ENCODE results near the gene CFAP43.
A peak's percentile ranks its signal among the peaks of the same experiment; 100 is the strongest.
"Not testable (repeated sequence)": the region's sequence is repeated elsewhere in the genome, so short reads cannot be mapped to it uniquely, and the experiment has no call there.

Gene CFAP43

DNA sequence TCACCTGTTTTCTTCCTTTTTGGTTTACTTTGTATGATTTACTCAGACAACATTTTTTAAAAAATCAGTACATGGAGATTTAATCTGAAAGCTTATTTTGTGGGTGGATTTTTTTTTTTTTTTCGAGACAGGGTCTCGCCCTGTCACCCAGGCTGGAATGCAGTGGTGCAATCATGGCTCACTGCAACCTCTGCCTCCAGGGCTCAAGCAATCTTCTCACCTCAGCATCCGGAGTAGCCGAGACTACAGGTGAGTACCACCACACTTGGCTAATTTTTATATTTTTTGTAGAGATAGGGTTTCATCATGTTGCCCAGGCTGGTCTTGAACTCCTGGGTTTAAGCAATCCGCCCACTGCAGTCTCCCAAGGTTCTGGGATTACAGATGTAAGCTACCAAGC, 25.1 kb upstream of the CFAP43 start:
- no peak for DNase-seq

DNA sequence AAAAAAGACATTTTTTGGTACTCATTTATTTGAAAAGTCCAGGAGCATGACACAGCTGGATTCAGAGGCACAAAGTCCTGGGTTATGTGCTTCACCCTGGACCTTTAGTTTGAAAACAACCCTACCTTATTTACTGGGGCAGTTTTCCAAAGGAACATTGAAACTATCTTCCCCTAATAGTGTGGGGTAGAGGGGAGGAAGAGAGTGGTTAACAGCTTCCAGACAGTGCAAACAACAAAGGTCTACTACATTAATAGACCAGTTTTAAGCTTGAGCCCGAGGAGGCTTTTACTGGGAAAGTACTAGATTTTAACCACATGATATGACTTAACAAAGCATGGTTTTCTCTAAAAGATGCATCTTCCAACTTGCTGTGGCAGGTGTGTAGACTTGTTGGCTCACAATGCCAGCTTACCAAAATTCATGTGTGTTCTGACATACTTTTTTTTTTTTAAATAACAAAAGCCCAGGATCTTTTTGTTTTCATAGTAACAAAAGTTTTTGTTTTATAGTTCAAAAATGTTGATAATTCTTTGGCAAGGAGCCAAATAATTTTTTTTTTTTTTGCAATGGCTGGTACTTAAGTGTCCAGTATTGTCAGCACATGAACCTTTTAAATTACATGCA, 24.3 kb upstream of the CFAP43 start:
- DNase-seq, result peak; percentile 25

DNA sequence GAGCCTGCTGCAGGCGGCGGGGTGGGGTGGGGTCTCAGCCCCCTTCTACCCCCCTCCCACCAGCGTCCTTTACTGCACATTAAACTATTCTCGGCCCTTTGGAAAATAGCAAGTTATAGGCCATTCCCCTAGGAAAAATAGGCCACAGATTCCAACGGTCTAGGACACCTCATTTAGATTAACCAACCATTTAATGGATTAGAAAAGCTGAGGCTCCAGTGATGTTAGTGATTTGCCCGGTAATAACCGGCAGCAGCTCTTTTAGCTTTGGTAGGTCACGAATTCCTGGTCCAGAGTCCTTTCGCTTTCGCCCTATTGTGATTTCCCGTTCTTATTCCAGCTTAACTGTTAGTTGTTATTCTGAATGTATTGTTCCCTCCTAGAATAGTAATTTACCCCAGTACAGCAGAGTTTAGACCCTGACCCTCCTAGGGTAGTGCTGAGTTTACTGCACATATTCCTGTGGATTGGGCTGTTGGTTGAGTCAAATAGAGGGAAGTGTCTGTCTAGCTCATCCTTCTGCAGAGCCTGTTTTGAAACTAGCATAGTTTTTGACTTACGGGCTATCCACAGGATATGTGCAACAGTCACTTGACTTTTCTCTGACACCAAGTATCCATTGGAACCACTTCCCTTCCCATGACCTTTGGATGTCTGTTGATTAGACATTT, 23.3 kb upstream of the CFAP43 start:
- peak; percentile 91 for DNase-seq

DNA sequence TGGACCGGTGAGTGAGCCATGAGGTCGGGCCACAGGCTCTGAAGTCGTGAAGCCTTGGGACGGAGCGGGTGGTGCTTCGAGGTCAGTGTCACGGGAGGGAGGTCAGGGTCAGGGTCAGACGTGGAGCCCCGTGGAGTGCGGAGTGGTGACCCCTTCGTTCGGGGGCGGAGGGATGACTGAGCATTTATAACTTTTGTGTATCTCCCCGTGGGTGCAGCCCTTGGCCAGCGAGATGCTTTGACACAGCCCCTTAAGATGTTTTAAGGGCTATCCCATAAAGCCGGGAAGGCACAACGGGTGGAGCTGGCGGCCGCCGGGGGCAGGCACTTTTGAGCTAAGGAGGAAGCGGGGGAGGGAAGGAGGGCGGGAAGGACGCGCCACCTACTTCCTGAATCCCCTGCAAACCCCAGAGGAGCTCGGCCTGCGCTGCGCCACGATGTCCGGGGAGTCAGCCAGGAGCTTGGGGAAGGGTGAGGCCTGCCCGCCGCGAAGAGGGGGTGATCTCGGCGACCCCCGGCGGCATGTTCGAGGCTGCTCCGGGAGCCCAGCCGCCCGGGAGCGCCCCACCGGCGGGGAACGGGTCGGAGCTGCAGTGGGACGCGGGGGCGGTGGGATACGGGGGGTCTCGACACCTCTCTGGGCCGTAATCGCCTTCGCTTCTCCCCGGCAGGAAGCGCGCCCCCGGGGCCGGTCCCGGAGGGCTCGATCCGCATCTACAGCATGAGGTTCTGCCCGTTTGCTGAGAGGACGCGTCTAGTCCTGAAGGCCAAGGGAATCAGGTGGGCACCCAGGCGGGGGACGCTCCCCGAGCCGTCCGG, 22.5 kb upstream of the CFAP43 start, which contains the start of gene GSTO1:
TSS of gene GSTO1 (plus strand) at position 400 of the 818 bp plus-strand sequence. CDS start at position 437, 37 bp downstream.
- DNase-seq, result peak; percentile 90

DNA sequence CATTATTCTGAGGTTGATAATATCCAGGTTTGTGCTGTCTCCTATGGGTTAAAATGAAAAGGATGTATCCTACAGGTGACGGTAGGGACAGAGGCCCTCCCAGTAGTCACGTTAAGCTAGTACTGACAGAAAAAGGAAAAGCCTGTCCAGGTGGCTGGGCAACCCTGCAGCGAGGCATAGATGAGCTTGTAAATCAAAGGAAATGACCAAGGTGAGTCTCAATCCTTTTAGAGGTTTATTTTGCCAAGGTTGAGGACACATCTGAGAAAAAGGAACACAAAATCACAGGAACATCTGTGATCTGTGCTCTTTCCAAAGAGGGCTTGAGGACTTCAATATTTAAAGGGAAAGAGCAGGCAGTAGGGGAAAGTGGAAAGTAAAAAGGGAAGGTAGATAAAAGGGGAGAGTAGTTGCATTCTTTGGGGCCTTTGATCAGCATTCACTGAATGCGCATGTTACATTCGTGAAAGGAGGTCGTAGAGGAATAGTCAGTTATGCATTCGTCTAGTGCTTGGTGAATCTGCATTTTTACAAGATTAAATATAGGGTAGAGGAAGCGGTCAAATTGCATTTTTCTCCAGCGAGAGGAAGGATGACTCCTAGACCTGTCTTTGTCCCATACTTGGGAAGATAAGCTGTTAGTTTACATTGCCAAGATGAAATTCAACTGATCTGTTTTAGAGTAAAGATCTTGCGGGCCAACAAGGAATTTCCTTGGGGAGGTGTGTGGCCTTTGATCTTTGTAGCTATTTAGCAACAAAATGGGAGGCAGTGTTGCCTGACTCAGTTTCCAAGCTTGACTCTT, 21.6 kb upstream of the CFAP43 start:
- DNase-seq, result no peak

DNA sequence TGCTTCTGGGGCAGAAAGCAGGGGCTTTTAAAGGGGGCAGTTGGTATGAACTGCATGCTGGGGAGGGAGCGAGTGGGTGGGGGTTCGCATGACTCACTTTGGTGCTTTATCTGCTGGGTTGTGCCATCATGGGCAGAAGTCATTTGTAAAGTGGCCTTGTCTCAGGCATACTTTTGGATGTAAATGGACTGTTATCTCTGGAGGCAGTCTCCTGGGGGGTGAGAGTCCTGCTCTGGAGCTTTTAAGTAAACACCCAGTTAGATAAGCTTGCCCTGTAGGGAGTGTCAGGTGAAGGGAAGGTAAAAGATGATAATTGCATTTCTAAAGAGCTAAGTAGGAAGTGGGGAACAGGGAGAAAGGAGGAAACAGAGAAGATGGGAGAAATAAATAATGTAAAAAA, 20.9 kb upstream of the CFAP43 start:
- DNase-seq, result peak; percentile 22

DNA sequence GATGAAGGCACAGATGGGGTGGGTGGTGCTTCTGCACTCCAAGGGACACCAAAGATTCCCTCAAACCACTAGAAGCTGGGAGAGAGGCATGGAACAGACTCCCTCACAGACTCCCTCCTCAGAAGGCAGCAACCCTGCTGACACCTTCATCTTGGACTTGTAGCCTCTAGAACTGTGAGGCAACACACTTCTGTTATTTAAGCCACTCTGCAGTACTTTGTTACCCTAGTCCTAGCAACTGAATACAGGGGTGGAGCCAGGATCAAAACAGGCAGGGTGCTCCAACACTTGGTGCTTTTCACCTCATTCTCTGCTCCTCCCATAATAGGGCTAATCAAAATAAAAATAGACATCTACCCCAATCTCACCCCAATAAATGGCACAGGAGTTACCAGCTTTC, 20.2 kb upstream of the CFAP43 start:
- no peak for DNase-seq

DNA sequence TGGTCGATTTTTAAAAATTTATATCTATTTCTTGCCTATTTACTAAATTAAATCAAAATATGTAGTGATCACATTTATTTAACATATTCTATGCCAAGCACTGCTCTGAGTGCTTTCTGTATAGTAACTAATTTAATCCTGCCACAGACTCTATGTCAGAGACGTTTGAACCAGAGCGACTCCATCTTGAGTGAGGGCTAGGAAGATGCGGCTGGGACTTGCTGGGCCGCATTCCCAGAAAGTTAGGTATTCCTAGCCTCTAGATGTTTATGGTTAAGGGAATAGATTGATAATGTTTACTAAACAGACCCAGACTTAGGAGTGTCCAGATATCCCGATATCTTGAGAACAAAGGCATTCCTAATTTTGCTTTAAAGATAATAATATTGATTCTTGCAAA, 19.3 kb upstream of the CFAP43 start:
- no peak for DNase-seq

DNA sequence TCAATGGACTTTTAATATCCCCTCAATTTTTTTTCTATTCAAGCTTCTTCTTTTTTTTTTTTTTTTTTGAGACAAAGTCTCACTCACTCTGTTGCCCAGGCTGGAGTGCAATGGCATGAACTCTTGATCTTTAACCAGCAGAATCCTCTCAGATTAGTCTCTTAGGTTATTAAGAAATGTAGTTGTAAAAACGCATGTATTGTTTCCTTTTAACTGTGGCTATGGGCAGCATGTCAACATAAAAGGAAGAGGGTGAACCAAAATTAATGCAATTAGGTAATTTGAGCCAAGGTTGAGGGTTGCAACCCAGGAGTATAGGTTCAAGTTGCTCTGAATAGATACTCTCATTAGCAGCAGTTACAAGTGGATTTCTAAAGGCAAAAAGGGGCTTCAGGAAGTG, 18.2 kb upstream of the CFAP43 start:
- DNase-seq, result no peak

DNA sequence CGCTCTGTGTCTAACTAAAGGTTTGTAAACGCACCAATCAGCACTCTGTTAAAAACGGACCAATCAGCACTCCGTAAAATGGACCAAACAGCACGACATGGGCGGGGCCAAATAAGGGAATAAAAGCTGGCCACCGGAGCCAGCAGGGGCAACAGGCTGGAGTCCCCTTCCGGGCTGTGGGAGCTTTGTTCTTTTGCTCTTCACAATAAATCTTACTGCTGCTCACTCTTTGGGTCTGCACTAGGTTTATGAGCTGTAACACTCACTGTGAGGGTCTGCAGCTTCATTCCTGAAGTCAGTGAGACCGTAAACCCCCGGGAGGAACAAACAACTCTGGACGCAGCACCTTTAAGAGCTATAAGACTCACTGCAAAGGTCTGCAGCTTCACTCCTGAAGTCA, 16.8 kb upstream of the CFAP43 start:
- not testable (repeated sequence) for DNase-seq

DNA sequence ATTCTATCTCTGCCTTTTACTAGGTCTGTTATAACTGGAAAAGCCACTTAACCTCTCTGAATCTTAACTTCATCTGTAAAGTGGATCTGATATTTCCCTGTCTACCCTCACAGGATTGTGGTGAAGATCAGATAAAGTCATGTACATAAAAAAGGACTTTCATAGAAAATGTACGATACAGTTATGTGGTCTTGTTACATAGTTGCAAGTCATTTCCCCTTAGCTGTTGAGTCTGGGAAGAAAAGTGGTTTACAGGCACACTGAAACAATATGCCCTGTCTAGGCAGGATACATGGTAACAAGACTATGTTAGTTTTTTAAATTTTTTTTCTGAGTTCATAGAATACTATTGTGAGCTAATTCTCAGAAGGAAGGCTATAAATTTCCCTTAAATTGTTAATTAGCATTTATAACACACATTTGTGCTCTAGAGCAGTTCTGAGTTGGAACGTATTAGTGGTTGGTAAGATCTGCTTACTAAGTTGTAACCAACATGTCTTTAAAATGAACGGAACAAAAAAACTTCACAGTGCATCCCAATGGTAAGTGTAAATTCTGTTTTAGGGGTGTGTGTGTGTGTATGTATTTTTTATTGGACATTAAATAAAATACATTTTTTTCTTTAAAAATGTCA, 15.5 kb upstream of the CFAP43 start:
- DNase-seq, result peak; percentile 39

DNA sequence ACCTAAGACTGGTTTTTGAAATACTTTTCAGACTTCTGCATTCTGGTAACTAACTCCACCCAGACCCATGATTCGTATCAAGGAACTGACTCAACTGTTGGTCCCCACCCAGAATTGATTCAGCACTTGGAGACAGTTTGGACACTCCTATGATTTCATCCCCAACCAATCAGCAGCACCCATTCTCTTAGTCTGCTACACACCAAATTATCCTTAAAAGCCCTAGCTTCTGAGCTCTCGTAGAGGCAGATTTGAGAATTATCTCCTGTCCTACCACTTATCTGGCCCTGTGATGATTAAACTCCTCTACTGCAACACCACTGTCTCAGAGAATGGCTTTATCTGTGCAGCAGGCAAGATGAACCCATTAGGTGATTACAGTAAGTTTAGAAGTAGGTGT, 14.8 kb upstream of the CFAP43 start:
- peak; percentile 97 for DNase-seq

DNA sequence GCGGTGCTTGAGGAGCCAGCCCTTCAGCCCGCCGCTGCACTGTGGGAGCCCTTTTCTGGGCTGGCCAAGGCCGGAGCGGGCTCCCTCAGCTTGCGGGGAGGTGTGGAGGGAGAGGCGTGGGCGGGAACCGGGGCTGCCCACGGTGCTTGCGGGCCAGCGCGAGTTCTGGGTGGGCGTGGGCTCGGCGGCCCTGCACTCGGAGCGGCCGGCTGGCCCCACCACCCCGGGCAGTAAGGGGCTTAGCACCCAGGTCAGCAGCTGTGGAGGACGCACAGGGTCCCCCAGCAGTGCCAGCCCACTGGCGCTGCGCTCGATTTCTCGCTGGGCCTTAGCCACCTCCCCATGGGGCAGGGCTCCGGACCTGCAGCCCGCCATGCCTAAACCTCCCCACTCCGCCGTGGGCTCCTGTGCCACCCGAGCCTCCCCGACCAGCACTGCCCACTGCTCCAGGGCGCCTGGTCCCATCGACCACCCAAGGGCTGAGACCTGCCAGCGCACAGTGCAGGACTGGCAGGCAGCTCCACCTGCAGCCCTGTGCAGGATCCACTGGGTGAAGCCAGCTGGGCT, 13.0 kb upstream of the CFAP43 start:
- no peak for DNase-seq

DNA sequence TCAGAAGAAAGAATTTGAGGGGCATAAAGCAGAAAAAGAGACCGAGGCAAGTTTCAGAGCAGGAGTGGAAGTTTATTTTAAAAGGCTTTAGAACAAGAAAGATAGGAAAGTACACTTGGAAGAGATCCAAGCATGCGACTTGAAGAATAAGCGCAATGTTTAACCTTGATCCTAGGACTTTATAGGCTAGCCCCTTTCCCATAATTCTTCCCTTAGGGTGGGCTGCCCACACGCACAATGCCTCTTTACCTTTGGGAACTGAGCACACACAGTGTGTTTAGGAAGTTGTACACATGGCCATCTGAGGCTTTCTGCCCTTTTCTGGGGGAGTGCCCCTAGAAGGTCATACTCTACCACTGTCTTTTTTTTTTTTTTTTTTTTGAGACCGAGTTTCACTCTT, 11.3 kb upstream of the CFAP43 start:
- no peak for DNase-seq

DNA sequence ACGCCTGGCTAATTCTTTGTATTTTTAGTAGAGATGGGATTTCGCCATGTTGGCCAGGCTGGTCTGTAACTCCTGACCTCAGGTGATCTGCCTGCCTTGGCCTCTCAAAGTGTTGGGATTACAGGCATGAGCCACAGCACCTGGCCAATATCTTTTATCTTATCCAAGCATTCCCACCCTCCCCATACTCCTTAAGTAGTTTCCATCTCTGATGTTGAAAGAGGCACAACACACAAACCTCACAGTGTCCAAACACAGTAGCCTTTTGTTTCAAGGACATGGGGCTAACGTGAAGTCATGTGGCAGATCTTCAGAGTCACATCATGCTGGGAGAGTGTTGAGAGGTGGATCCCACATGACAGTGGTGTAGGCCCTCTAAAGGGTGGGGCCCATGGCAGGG, 10.8 kb upstream of the CFAP43 start:
- not testable (repeated sequence) for DNase-seq

DNA sequence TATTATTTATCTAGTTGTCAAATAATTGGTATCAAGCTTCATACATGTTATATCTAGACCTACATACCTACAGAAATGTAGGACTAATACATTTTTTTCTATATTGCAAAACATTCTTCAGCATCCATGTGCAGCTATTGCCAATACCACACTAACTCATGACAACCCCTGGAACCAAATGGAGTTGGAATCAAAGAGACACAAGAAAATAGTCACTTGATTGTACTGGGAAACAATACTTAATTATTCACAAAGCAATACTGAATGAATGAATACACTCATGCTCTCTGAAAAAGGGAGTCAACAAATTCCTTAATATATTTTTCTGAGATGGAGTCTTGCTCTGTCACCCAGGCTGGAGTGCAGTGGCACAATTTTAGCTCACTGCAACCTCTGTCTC, 10.4 kb upstream of the CFAP43 start:
- no peak for DNase-seq

DNA sequence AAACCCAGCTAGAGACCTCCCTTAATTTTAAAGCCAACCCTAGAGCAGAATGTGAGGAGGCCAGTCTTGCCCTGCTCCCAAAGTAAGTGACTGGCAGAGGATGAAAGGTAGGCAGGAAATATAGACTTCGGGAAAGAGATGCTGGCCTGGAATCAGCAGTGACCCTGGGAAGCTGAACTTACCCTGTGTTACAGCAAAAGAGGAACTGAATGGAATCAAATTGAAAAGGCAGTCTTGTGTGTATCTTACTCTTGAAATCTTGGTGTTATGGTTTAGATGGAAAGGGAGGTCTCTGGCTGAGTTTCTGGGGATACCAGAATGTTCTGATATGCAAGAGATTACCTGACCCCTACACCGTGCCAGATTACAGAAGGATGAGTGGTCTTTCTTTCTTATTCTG, 7.9 kb upstream of the CFAP43 start:
- no peak for DNase-seq

DNA sequence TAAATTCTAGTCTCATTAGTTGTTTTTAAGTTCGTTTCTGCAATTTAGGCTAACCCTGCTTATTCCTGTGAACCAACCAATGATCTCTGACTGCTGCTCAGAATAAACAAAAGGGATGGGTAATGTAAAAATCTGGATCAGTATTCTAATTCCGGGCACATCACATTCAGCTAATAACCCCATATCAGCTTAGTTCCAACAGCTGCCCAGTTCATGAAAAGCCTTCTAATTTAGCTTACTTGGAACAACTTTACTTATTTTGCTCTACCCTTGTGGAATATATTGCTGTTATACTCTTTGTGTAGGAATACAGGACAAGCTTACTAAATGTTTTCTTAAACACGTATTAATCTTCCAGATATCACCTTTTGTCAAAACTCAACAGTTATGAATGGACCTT, 3.6 kb upstream of the CFAP43 start:
- DNase-seq, result no peak

DNA sequence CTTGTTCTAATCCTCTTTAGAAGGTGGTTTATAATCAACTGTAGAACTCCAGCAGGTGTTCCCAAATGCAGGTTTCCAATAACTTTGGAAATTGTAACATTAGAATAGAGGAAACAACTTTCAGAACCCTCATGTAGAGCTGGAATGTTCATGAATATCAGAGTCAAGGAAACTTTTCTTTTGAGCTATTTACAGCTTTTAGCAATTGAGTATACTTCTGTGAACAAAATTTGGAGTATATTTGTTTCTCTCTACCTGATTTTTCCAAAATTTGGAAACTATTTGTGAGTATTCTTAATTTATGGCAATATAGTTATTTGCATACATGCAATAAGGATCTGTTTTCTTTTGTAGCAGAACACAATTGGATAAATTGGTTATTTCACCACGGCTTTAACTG, 2.8 kb upstream of the CFAP43 start:
- DNase-seq, result no peak

DNA sequence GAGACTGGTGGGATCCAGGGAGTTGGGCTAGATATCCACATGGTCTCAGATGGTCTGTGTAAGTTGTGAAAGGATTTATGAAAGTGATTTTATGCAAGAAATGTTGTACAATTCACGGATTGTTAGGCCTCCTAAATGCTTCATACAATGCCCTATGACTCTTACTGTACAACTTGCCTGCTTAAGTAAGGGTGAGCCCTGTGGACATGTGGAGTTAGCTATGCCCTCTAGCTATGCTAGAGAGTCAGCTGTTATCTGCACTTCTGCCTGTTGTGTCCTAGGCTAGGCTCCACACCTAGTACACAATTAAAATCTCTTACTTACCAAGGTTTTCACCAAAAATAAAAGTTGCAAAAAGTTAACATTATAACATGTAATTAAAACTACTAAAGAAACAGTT, 1.7 kb upstream of the CFAP43 start:
- DNase-seq, result no peak

DNA sequence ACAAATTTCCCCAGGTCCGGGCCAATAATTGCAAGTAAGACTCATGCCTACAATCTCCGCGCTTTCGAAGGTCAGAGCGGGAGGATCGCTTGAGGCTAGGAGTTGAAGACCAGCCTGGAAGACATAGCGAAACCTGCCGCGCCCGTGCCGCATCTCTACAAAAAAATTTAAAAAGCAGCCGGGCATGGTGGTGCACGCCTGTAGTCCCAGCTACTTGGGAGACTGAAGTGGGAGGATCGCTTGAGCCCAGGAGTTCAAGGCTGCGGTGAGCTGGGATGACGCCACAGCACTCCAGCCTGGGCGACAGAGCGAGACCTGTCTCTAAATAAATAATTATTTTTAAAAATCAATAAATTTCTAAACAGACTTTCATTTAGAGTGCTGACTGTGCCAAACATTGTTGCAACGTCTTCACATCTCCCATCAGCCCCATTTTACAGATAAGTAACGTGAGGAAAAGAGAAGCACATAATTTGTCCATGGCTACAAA, 494 bp upstream of the CFAP43 start:
- DNase-seq, result no peak

DNA sequence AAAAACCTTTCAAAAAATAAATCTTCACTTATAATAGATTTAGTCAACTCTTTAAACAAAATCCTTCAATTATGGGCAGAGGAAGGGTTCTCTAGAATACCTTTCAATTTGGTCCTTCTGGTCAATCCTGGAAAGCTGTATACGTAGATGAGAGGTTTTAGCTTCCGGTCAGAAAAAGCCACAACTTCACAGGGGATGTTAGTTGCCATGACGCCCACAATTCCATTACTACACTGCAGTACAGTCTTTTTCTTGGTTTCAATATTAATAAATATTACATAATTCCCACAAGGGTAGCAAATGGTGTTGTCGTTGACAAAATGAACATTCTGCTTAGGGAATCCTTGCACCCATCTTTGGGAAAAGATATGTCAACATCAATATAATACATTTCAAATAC, 1.7 kb downstream of the CFAP43 start:
- peak; percentile 26 for DNase-seq

Data from suppressor macrophage treated with lipopolysaccharide for 4 hours (primary cell).